MM.1S (cell line): Measurements from ENCODE around the gene CYB5R3.

Experiments
- CTCF ChIP-seq: fragments of 300-600 bp; sonication (generic); IDR thresholded peaks from 2 replicates; pipeline ENCODE4 v1.5.1; 2016; ENCODE audit warnings: antibody characterized with exemption, low read length, mixed read lengths
- EZH2phosphoT487 ChIP-seq: fragments of 300-600 bp; sonication (generic); IDR thresholded peaks from 2 replicates; pipeline ENCODE4 v1.6.1; 2018; ENCODE audit warnings: antibody characterized with exemption, low read length

DNA sequence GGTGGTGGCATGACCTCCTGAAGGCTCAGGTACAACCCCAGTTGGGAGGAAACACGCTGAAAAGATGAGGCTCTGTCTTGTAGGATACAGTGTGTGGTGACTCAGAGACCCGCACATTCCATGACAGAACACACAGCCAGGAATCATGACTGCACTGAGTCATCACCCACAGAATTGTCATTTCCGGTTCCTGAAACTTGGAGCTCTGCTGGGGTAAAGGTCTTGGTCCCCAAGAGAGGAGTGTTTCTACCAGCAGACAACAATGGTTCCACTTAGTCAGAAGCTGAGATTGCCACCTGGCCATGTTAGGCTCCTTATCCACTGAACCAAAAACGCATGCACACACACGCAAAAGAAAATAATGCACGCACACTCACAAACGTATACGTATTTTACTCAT is 31.5 kb upstream of the CYB5R3 start:
- no peak for TF ChIP-seq CTCF
- no peak for TF ChIP-seq EZH2phosphoT487
